Measurements from ENCODE around the gene C10orf90.

- TF ChIP-seq SP1 (IDR thresholded peaks at IDR 0.05) = no peak
- no peak for TF ChIP-seq FOXA1 (IDR thresholded peaks at IDR 0.05)
- no peak for TF ChIP-seq BHLHE40 (IDR thresholded peaks at IDR 0.05; ENCODE audit: borderline replicate concordance)
Observed at GRCh38 chr10:126618466-126618865, 52.0 kb downstream of the C10orf90 start.

Measured in HEK293T (cell line).